HG03457 (cell line): ENCODE data around the gene ADGRG1.
"Not testable (repeated sequence)": the region's sequence is repeated elsewhere in the genome, so short reads cannot be mapped to it uniquely, and the experiment has no call there.

Source experiments
- ATAC-seq: cut with Tn5 transposase; IDR thresholded peaks from one replicate; pipeline ENCODE4 v1.9.1; 2021; ENCODE audit warnings: moderate number of reproducible peaks; ENCODE audit not compliant: unreplicated experiment

ADGRG1 gene

DNA sequence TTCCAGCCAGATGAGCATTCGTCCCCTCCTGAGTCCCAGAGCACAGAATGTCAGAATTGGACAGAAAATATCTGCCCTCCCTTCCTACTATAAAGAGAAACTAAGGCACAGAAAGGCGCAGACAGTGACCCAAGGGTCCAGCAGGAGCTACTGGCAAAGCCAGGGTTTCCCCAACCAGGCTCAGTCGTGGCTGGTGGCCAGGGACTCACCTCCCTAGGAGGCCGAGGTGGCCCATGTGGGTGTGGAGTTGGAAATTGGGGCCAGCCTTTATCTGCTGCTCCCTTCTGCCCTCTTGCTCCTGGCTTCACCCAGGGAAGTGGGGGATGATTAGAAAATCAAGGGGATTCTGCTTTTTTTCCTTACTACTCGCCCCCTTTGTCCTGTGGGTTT is 67.2 kb downstream of the ADGRG1 start:
- no peak for ATAC-seq

DNA sequence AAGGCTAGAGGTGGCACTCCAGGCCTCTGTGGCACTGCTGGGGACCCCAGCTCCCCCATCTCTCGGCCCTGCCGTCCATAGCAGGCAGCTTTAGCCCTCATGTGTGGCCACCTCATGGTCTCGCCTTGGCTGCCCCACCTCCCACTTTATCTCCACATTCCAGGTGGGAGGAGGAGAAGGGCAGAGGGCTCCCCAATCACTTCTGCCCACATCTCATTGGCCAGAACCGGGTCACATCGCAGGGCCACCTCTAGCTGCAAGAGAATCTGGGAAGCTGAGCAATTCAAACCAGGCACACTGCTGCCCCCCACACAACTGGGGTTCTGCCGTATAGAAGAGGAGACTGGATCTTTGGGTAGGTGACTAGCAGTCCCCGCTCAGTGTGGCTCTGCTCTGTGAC is 67.8 kb downstream of the ADGRG1 start:
- ATAC-seq, result no peak

DNA sequence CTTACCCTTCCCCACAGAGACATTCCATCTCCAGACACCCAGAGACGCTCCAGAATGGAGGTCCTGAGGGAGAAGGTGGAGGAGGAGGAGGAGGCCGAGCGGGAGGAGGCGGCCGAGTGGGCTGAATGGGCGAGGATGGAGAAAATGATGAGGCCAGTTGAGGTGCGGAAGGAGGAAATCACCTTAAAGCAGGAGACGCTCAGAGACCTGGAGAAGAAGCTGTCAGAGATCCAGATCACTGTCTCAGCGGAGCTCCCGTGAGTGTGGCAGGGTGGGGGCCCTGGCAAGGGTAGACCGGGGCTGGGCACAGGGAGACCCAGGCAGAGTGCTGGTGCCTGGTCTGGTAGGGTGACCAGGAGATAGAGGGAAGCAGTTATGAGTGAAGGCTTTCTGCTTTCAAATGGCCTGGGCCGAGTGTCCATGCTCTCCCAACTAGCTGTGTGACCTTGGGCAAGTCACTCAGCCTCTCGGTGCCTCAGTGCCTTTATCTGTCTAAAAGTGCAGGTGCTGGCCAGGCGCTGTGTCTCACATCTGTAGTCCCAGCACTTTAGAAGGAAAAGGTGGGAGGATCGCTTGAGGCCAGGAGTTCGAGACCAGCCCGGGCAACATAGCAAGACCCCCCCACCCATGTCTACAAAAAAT is 69.6 kb downstream of the ADGRG1 start:
- no peak for ATAC-seq

DNA sequence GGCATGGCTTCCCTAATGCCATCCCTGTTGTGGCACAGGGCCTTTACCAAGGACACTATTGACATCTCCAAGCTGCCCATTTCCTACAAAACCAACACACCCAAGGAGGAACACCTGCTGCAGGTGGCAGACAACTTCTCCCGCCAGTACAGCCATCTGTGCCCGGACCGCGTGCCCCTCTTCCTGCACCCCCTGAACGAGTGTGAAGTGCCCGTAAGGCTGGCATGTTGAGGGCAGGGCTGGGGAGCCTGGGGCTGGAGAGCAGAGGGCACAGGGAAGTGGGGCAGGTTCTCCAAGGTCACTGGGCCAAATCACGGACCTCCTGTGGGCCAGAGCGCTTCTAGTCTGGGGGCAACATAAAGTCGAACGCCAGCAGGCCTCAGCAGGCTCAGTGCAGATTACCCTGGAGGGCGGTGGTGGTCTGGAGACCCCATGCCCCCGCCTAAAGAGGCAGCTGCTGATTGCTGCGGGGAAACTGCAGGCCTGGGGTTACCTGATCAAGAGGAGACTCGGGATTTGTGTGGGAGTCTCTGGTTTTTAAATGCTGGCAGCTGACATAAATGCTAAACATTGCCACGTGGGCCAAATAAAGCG is 70.5 kb downstream of the ADGRG1 start:
- ATAC-seq, result no peak

DNA sequence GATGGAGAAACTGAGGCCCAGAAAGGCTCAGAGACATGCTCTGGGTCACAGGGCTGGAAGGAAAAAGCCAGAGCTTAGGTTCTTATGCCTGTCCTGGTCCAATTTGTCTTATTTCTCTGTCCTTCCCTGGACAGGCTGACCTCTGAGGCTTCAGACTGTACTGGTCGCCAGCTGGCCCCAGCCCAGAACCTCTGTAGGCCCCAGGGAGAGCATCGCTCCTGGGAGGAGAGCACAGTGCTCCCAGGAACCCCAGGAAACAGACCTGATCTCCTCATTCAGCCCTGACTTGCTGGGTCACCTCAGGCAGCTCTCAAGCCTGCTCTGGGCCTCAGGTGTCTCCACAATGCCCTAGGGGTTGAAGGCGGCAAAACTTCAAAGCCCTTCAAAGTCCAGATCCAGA is 71.1 kb downstream of the ADGRG1 start:
- no peak for ATAC-seq

DNA sequence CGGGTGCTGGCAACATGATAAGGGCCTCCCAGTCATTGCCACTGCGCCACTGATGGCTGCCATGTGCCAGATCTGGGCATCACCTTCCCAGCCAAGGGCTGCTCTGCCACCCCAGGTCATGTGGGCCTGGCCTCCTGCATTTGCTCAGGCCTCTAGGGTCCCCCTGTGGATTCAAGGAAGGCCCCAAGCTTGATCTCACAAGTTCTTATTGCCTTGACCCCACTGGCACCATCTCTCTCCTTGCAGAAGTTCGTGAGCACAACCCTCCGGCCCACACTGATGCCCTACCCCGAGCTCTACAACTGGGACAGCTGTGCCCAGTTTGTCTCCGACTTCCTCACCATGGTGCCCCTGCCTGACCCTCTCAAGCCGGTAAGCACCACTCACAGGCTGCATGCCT is 71.5 kb downstream of the ADGRG1 start:
- ATAC-seq, result no peak

DNA sequence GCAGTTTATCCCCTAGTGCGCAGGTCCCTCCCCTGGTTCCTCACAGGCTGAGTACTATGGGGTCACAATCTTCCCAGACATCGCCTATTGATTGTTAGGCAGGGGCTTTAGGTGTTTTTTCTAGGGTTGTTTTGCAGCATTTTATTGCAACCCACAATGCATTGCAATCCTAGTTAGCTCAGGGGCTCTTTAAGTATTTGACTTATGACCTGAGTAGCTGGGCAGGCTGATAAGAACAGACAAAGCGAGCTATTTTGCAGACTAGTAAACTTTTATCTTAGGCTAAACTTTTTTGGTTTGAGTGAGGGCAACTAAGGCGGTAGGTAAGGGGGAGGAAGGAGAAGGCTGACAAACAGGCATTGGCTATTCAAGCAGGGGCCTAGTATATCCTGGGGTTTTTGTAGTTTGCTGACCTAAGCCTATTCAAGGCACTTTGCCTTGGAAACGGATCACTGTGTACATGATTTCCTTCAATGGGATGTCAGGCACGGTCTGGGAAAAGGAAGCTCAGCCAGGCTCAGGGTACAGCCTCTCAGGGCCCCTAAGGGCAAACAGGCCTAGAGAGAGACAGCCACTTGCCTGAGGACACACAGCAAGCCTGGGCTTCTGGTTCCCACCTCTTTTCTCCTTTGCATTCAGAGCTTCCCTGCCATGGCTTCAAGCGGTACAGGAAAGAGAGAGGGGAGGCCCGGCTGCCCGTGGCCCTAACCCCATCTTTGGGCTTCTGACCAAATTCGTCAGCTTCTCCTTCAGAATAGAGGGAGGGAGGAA is 72.5 kb downstream of the ADGRG1 start:
- no peak for ATAC-seq

DNA sequence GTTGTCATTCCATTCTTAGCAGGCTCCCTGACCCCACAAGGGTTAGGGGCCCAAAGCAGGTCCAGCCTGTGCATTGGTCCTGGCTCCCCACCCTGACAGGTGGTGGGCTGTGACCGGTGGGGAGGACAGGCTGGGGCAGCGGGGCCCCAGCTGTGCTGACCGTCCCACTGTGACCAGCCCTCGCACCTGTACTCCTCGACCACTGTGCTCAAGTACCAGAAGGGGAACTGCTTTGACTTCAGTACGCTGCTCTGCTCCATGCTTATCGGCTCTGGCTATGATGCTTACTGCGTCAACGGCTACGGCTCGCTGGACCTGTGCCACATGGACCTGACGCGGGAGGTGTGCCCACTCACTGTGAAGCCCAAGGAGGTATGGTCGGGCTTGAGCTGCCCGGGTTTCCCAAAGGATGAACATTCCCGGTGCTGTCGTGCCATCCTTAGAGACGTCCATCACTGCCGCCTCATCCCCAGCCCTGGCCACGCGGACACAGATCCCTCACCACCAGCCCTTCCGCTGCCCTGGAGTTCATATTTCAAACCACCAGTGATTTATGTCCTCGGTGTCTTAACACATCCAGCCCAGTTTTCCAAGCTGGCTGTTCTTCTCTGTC is 73.4 kb downstream of the ADGRG1 start:
- no peak for ATAC-seq

DNA sequence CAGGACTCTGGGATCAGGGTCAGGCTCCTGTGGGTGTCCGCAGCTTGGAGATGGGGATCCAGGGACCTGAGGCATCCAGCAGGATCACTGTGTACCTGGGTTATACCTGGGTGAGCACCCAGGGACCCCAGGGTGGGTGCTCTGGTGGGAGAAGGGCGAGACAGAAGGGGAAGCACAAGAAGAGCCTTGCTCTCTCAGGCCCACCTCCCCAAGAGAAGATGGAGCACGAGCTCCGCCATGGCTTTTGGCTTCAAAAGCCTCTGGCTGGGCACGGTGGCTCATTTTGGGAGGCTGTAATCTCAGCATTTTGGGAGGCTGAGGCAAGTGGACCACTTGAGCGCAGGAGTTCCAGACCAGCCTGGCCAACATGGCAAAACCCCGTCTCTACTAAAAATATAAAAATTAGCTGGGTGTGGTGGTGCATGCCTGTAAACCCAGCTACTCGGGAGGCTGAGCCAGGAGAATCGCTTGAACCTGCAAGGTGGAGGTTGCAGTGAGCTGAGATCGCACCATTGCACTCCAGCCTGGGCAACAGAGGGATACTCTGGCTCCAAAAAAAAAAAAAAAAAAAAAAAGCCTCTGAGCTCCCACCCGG is 75.1 kb downstream of the ADGRG1 start:
- ATAC-seq, result no peak

DNA sequence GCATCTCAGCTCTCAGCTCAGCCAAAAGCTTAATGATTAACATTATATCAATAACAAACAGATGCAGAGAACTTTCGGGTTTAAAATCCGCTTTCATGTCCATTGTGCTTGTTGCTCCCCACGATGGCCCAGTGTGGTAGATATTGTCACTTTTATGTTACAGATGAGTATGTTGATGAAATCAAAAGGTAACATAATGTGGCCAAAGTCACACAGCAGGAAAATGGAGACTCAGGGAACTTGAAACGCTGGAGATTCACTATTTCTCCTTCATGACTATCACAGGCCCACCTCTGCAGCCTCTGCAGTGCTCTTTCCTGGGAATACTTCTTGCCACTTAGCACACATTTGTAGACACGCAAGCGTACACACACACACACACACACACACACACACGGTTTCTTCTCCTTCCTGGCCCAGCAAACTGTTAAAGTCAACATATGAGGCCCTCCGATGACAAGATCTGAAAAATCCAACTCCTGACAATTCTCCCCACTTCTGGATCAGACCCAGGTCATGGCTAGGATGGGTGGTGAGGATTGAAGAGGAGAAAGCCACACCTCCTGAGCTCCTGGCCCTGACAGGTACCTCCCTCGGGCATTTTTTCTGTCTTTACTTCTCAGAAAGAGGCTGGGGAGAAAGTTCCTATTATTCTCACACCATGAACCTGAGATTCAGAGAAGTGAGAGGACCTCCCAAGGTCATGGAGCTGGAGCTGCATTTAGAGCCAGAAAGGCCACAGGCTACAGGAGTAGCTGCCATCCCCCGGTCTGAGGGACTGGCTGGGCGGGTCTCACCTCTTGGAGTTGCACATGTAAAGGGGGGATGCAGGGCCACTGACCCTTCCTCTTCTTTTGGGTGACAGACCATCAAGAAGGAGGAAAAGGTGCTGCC is 75.8 kb downstream of the ADGRG1 start:
- ATAC-seq, result no peak

DNA sequence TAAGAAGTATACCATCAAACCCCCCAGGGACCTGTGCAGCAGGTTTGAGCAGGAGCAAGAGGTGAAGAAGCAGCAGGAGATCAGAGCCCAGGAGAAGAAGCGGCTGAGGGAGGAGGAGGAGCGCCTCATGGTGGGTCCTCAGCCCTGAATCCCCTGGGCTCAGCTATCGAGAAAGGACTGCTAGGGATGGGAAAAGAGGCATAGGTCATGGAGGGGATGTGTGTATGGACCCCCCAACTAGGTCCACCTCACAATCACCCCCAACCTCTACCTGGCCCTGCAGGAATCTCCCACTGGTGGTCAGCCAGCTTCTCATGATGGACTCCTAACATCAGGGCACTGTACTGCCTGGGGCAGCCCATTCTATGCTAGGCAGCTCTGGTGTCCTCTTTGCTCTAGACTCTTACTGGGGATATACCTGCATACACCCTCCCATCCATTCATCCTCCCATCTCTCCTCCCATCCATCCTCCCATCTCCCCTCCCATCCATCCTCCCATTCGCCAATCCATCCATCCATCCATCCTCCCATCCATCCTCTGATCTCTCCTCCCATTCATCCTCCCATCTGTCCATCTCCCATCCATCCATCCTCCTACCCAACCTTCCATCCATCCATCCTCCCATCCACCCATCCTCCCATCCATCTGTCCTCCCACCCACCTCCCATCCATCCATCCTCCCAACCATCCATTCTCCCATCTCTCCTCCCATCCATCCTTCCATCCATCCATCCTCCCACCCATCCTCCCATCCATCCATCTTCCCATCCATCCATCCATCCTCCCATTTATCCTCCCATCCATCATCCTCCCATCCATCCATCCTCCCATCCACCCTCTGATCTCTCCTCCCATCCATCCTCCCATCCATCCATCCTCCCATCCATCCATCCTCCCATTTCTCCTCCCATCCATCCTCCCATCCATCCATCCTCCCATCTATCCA is 76.7 kb downstream of the ADGRG1 start:
- ATAC-seq, result no peak

DNA sequence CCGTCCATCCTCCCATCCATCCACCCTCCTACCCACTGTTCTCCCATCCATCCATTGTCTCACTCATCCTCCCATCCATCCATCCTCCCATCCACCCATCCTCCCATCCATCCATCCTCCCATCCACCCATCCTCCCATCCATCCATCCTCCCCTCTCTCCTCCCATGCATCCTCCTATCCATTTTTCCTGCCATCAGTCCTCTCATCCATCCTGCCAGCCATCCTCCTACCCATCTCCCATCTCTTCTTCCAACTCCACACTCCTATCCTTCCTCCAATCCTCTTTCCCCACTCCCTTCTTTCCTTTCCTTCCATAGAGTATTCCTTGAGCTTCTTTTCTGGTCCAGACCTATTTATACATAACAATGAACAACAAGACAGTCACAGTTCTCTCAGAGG is 78.3 kb downstream of the ADGRG1 start:
- no peak for ATAC-seq

DNA sequence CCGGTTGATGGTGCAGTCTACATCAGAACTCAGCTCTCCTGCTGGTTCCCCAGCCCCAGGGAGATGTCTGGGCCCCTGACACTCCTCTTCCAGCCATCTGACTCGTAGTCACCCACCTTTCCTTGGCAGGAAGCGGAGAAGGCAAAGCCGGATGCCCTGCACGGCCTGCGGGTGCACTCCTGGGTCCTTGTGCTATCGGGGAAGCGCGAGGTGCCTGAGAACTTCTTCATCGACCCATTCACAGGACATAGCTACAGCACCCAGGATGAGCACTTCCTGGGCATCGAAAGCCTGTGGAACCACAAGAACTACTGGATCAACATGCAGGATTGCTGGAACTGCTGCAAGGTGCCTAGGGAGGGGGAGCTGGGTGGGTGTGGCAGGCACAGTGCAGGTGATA is 78.9 kb downstream of the ADGRG1 start:
- no peak for ATAC-seq

DNA sequence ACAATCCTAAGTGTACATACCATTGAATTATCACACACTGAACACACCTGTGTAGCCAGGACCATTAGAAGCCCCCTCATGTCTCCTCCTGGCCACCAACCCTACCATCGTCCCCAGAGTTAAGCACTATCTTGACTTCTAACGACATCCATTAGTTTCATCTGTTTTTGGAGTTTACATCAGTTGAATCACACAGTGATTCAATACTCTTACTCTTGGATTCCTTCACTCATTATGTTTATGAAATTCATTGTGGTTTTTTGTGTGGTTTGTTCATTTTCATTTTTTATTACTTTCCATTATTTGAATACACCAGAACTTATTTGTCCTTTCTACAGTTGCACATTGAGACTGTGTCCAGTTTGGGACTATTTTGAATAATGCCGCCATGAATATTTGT is 79.7 kb downstream of the ADGRG1 start:
- ATAC-seq, result no peak

DNA sequence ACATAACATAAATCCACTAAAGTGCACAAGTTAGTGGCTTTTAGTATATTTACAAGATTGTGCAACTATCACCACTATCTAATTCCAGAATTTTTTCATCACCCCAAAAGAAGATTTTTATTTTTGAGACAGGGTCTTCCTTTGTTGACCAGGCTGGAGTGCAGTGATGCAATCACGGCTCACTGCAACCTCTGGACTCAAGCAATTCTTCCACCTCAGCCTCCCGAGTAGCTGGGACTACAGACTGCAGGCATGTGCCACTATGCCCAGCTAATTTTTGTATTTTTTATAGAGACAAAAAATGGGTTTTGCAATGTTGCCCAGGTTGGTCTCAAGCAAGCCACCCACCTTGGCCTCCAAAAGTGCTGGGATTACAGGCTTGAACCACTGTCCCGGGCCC is 81.2 kb downstream of the ADGRG1 start:
- no peak for ATAC-seq

DNA sequence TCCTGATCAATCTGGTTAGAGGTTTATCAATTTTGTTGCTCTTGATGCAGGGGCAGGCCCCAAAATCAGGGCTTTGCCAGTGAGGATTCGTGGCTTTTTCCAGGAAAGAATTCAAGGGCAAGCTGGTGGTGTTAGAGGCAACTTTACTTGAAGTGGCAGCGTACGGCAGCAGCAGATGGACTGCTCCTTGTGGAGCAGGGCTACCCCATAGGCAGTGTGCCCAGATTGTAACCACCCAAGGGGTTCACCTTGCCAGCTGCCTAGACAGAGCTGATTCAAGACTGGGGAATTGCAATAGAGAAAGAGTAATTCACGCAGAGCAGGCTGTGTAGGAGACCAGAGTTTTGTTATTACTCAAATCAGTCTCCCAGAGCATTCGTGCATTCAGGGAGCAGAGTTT is 82.9 kb downstream of the ADGRG1 start:
- ATAC-seq, result no peak

DNA sequence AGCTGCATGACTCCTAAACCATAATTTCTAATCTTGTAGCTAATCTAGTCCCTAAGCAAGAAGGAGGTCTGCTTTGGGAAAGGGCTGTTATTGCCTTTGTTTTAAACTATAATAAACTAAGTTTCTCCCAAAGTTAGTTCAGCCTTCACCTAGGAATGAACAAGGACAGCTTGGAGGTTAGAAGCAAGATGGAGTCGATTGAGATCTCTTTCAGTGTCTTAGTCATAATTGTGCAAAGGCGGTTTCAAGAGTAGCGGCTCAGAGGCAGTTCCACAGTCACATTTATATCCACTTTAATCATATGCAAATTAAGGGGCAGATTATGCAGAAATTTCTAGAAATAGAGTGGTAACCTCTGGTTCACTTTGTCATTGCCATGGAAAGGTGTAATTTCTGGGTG is 83.6 kb downstream of the ADGRG1 start:
- ATAC-seq, result no peak

DNA sequence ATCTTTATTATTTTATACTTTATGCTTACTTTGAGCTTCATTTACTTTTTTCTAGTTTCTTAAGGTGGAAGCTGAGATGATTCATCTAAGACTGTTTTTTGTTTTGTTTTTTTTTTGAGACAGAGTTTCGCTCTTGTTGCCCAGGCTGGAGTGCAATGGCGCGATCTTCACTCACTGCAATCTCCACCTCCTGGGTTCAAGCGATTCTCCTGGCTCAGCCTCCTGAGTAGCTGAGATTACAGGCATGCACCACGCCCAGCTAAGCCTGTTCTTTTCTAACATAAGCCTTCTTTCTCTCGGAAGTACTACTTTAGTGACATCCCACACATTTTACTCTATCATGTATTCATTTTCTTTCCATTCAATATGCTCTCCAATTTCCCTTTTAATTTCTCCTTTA is 84.1 kb downstream of the ADGRG1 start:
- ATAC-seq, result not testable (repeated sequence)

DNA sequence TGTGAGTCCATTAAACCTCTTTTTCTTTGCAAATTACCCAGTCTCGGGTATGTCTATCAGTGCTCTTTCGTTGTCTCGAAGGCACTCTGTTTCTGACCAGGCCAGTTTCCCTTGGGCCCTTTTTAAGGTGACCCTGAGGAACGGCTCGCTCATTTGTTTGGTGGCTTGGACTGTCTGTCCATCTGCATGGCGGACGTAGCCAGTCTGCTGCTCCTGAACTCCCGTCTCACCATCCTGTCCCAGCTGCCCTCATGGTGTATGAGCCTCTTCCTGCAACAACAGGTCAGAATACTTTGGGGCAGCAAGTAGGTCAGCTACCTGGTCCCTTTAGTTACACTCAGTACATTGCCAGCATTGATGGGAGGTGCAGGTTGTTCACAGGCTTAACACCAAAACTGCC is 85.2 kb downstream of the ADGRG1 start:
- ATAC-seq, result no peak

DNA sequence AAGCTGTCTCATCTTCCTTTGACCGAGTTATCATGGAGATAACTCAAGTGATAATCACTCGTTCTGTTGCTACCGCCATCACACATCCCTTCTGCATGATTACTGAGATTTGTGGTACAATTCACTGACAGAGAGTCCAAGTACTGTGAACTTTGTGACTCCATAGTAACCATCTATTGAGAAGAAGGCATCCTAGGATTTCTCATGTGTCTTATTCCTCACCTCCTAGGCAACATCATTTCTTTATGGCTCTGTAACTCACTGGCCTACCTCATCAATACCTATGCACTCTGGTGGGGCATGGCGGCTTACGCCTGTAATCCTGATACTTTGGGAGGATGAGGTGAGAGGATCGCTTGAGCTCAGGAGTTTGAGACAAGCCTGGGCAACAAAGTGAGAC is 85.6 kb downstream of the ADGRG1 start:
- no peak for ATAC-seq
